Left renal pelvis (tissue), 4 donors: ENCODE data around the gene XG. TPM values are rescaled to one million over a fixed set of nuclear protein-coding genes. Genes with fewer than 3 reads are reported as not detected.
"Not testable (repeated sequence)": the region's sequence is repeated elsewhere in the genome, so short reads cannot be mapped to it uniquely, and the experiment has no call there.

Experiments
- DNase-seq, 4 donors: peaks; one replicate each; pipeline ENCODE4 v3.0.0-alpha.2; 2013; ENCODE audit warnings: low read depth in 4 of 4, low spot score in 3 of 4
- polyA plus RNA-seq, 4 donors: library from polyadenylated mRNA; unstranded; fragments of 120-200 nt; gene quantifications; one replicate each; pipeline ENCODE4 v1.2.1, GENCODE V29; 2013; ENCODE audit not compliant: insufficient read length in 4 of 4

XG gene
- polyA plus RNA-seq, 4 donors: 0.15 to 0.47 (median 0.25) TPM

- DNase-seq: not testable (repeated sequence)
These were observed 60.5 kb downstream of the XG start for GRCh38 chrX:2812161-2812907.

- no peak for DNase-seq
These were observed 65.2 kb downstream of the XG start for GRCh38 chrX:2817036-2817435.

DNA sequence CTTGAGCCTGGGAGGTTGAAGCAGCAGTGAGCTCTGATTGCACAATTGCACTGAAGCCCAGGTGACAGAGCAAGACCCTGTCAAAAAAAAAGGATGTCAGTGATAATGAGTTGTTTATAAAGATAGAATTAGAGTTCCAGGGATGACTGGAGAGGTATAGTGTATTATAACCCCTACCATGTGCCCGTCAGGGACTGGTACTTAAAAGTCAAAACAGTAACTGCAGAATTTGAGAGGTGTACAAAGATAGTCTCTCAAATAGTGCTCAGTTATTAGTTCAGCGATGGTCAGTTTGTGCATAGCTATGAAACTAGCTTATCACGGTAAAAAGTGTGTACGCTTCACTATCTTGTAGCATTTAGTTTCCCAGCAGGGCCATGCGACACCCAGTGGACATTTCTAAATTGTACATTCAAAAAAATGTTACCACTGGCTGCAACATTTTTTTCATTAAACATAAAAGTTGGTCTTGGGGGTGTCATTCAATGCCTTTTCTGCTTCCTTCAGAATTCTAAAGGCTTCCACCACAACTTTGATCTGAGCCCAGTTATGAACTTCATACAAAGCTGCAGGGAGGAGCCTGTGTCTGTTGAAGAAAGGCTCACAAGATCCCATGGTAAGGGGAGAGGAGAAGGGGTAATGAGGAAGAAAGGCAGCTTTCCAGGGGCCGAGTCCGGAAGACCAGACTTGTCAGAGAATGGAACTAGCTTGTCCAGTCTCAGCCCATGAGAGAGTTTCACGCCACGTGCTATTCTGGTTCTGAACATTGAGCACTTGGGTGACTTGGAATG, 67.7 kb downstream of the XG start:
- no peak for DNase-seq

- no peak for DNase-seq
These were observed 68.4 kb downstream of the XG start for GRCh38 chrX:2820136-2820771.

DNA sequence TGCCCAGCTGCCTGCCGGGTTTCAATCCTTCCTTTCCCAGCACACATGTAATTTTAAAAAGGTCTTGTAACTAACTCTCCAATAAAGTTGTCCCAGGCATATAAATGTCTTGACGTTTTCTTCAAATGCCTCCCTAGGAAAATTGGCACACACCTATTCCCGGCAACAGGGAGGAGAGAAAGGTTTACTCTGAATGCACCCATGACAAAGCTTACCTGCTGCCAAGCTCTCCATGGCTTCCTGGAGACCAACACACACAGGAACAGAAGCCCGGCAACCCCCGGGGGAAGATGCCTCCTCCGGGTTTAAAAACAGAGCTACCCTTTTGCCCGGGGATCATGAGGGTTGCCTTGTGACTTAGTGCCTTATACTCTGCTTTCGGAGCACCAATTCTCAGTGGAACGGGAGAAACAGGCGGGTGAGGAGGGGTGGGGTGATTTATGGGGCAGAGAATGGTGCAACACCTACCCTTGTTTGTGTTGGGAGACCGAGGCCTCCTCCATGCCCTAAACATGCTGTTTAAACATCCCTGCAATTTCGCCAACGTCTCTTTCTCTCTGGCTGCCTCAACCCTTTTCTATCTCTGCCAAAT, 72.1 kb downstream of the XG start:
- no peak for DNase-seq

- DNase-seq: no peak
These were observed 73.0 kb downstream of the XG start for GRCh38 chrX:2824886-2825285.

GRCh38 chrX:2828344-2828958, 76.6 kb downstream of the XG start, which contains the start of gene GYG2:
Gene GYG2 (plus strand): TSS chrX:2828930. CDS start chrX:2830189, 1,259 bp downstream.
- DNase-seq: no peak

GRCh38 chrX:2828959-2829411, 77.1 kb downstream of the XG start:
- DNase-seq: no peak

- no peak for DNase-seq
These were observed 77.8 kb downstream of the XG start for GRCh38 chrX:2829469-2830246.

DNA sequence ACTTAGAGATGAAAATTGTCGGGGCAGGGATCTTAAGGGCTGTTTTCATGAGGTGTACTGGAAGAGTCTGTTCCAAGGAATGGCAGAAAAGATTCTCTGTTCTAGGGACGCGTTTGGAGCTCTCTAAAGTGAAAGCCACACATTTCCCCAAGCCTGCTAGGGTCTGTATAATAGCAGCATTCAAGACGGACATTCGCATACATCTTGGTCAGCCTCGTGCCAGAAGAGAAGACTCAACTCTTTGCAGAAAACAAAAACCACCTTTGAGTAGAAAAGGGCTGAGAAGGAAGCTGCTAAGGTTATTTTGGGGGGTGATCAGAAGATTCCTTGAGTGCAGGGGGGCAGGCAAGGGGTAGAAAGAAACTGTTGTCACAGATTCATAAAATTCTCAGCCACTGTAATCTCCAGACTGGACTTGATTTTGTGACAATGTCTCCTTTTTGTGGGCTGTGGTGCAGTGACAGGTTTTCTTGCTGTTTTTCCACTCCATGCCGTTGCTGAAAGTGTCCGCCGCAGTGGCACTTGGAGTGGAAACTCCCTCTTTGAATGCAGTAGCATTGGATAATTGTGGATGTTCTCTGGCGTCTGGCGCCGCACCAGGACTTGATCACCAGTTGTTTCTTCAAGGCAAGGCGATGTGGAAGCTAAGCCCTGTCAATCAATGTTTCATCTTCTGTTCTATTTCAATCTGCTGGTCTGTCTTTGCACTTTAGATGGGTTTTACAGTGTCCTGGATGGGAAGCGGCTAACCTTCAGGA, 79.8 kb downstream of the XG start:
- no peak for DNase-seq

DNA sequence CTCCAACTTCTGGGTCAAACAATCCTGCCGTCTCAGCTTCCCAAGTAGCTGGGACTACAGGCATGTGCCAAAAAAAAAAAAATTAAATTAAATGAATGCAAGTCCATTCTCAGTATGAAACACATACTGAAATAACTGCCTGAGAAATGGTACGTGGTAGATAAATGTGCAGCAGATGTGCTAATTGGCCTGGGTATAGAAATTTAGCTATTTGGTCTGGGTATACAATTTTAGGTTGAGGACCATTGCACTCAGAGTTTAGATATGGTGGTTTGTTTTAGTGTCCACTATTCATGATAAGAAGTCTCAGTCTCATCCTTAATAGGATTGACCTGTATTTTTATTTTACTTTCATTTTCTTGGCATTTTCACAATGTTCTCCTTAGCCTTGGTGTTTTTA, 86.1 kb downstream of the XG start:
- no peak for DNase-seq

GRCh38 chrX:2840961-2841360, 89.1 kb downstream of the XG start:
- no peak for DNase-seq

DNA sequence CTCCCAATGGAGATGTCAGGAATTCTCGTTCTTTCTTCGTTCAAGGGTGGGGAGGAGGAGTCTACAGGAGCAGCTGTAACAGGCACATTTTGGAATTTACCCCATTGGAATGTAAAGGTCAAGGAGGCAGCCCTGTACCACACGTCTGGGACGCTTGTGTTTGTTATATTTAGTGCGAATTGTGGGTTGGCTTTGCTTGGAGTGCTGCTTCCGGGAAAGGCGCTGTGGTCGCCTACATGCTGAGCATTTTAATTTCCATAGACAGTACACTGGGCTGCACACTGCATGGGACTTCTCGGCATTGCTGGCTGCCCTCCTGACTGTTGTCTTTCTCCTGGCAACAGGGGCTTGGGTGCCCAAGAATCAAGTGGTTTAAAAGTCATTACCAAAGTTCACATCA, 89.7 kb downstream of the XG start:
- no peak for DNase-seq

GRCh38 chrX:2846992-2847391, 95.2 kb downstream of the XG start:
- no peak for DNase-seq

- DNase-seq: no peak
These were observed 97.0 kb downstream of the XG start for GRCh38 chrX:2848871-2849301.

- no peak for DNase-seq
These were observed 103.1 kb downstream of the XG start for GRCh38 chrX:2854918-2855317.

DNA sequence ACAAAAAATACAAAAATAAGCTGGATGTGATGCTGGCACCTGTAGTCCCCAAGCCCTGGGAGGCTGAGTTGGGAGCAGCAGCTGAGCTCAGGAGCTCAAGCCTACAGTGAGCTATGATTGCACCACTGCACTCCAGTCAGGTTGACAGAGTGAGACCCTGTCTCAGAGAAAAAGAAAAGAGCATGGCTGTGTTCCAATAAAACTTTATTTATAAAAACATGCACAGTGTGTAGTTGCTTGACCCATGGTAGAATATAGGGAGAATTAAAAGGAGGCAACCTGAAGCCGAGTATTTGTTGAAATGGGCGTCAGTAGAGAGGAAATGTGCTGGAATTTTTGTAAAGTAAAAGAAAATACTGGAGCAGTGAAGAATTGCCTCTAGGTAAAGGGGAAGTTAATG, 103.9 kb downstream of the XG start:
- DNase-seq: no peak

DNA sequence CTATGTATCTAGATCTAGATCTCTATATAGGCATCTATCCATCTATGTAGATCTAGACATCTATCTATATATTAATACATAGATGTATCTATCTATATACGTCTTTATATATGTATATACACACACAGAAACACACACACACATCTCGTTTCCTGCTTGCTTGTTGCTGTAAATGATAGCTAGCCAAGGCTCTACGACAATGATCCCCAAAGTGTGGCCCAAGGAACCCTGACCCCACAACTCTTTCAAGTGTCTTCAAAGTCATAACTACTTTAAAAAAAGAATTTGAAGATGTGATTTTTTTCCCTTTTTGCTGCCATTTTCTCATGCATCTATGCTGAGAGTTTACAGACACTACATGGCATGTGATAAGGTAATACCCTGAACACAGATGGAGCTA, 105.7 kb downstream of the XG start:
- no peak for DNase-seq

DNA sequence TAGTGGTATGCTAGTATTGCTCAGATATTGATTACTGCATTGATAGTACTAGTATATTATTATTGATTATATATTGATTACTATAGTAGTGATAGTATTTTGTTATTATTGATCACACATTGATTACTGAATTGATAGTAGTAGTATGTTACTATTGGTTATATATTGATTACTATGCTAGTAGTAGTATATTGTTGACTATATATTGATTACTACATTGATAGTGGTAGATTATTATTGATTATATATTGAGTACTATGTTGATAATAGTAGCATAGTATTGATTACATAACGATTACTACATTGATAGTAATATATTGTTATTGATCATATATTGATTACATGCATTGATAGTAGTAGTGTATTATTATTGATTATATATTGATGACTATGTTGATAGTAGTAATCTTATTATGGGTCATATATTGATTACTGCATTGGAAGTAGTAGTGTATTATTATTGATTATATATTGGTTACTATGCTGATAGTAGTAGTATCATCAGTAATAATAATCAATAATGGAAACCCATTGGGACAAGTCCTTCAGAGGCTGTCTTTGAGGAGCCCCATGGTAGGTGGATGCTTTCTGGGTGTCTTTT, 107.5 kb downstream of the XG start:
- no peak for DNase-seq
